ENCODE results near the gene ANKRD45. TPM values are rescaled to one million over a fixed set of nuclear protein-coding genes. Genes with fewer than 3 reads are reported as not detected.

Gene ANKRD45, protein sequence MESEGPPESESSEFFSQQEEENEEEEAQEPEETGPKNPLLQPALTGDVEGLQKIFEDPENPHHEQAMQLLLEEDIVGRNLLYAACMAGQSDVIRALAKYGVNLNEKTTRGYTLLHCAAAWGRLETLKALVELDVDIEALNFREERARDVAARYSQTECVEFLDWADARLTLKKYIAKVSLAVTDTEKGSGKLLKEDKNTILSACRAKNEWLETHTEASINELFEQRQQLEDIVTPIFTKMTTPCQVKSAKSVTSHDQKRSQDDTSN
- 0.31 and 0.40 TPM in 2 replicates for total RNA-seq

DNA sequence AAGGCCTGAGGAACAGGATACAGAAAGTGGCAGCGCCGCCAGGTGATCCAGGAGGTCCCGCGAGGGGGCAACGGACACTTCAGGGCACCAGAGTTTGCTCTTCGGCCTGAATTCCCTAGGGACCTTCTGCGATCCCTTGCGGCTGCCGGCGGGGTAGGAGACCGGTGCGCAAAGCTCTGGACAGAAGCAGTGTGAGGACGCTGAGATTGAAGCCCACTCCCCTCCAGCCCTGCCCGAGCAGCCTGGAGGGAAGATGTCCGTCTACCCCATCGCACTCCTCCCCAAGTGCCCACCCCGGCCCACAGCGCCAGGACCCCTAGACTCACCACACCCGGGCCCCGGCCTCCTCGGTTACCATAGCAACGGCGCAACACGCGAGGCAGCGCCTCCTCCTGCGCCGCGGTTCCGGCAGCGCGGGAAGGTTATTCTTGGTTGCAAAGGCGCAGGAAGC, at the start of gene ANKRD45:
Gene ANKRD45 (minus strand): TSS at position 361 of the 451 bp plus-strand sequence. CDS start 10,433 bp downstream, outside the sequence.

GRCh38 chr1:173714759-173715537, 45.3 kb upstream of the ANKRD45 start, which contains the start of gene KLHL20:
Gene KLHL20, plus strand, starts transcription at chr1:173714981. Its CDS starts 1,063 bp downstream, at chr1:173716044.

GRCh38 chr1:173635116-173635515, 34.5 kb downstream of the ANKRD45 start, which contains the start of gene TEX50:
Gene TEX50, plus strand, starts transcription at chr1:173635338. Its CDS starts 184 bp downstream, at chr1:173635522.

DNA sequence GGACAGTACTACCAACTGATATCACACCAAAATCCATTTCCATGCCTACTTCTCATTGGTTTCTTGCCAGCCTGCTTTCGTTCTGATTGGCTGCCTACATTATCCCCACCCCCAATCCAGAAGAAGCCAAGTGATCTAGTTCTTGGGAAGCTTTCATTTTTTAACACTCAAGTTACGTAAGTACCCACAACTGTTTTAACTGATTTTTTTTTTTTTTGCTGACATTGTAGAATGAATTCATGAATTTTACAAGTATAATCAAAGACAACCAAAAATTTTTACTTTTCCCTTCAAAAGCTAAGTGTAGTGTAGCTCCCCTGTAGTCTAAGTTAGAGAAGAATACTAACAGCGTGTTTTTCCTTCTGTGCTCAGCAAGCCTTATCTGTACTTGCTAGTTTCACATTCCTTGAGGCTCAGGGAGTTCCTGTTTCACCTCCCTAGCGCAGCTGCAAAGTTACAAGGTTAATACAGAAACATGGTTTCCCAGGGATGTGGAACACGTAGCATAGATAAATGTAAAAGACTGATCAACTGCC, 66.5 kb downstream of the ANKRD45 start, which contains the start of gene SLC9C2:
Gene SLC9C2 (minus strand): TSS at position 17 of the 536 bp plus-strand sequence. CDS start 1,296 bp downstream, outside the sequence.

Other genes with a start within 250 kb of the ANKRD45 start
- gene PRDX6, start 192.5 kb downstream of the ANKRD45 start, total RNA-seq = 149 and 169 TPM in 2 replicates
- gene SLC9C2, start 66.8 kb downstream of the ANKRD45 start, total RNA-seq = not detected in 2 replicates
- not detected in 2 replicates for gene TEX50, start 34.5 kb downstream of the ANKRD45 start, total RNA-seq
- gene KLHL20, start 45.1 kb upstream of the ANKRD45 start, total RNA-seq = 38.4 and 40.9 TPM in 2 replicates
- gene DARS2, start 154.8 kb upstream of the ANKRD45 start, total RNA-seq = 10.9 and 12.0 TPM in 2 replicates
- 15.4 and 20.7 TPM in 2 replicates for gene CENPL, start 155.0 kb upstream of the ANKRD45 start, total RNA-seq
- 252 and 350 TPM in 2 replicates for gene GAS5, start 198.1 kb upstream of the ANKRD45 start, total RNA-seq
- gene ZBTB37, start 198.5 kb upstream of the ANKRD45 start, total RNA-seq = 7.5 and 7.8 TPM in 2 replicates
- gene SERPINC1, start 247.5 kb upstream of the ANKRD45 start, total RNA-seq = 0.12 and 0.13 TPM in 2 replicates